SK-N-SH (cell line): Measurements from ENCODE around the gene EPB41L1. TPM values are rescaled to one million over a fixed set of nuclear protein-coding genes. Genes with fewer than 3 reads are reported as not detected.

ENCODE experiments used
- CTCF ChIA-PET: fragments of 300-600, 350-600 bp; formaldehyde crosslinking; extraction: SDS; loops from one replicate; lab custom pipeline; 2021; lab: Yijun Ruan, JAX
- POLR2A ChIA-PET: fragments of 350-600 bp; sonication (Branson Sonifier 250); formaldehyde crosslinking; extraction: SDS; loops from one replicate; lab custom pipeline; 2020; ENCODE audit warnings: antibody characterized with exemption, inconsistent platforms; lab: Yijun Ruan, JAX
- DNase-seq: peaks from one replicate; pipeline ENCODE4 v3.0.0; 2012
- H2AFZ ChIP-seq: fragments of 200-600 bp; sonication (generic); 2 replicates; pipeline ENCODE4 v1.8.1; 2016; ENCODE audit warnings: antibody characterized with exemption, mild to moderate bottlenecking, low read depth
- H3F3A ChIP-seq: fragments of 200-600 bp; sonication (generic); replicated peaks from 2 replicates; pipeline ENCODE3; 2016; ENCODE audit warnings: antibody characterized with exemption, mild to moderate bottlenecking; ENCODE audit not compliant: insufficient read depth
- H3K27ac ChIP-seq, 2 experiments: fragments of 200-500 bp in 1 of 2; fragments of 200-600 bp in 1 of 2; sonication (Bioruptor generic) in 1 of 2; sonication (generic), shearing (Covaris generic) in 1 of 2; 2 replicates each; pipeline versions ENCODE4 v1.5.1 to v1.6.1; 2014 to 2016; ENCODE audit warnings: low read depth in 2 of 2, inconsistent platforms in 1 of 2, low read length in 1 of 2, mild to moderate bottlenecking in 1 of 2, mixed read lengths in 1 of 2
- H3K27me3 ChIP-seq: fragments of 200-600 bp; sonication (generic), shearing (Covaris generic); 2 replicates; pipeline ENCODE4 v1.6.1; 2016; ENCODE audit warnings: mixed run types; ENCODE audit not compliant: insufficient read depth
- H3K36me3 ChIP-seq, 2 experiments: fragments of 200-500 bp in 1 of 2; fragments of 200-600 bp in 1 of 2; sonication (Bioruptor generic) in 1 of 2; sonication (generic) in 1 of 2; replicated peaks in 1 of 2; 2 replicates each; pipeline versions ENCODE3 to v1.5.1; 2014 to 2016; ENCODE audit warnings: low read length in 1 of 2, mild to moderate bottlenecking in 1 of 2; ENCODE audit not compliant: insufficient read depth in 2 of 2, control insufficient read depth in 1 of 2
- H3K4me1 ChIP-seq, 2 experiments: fragments of 200-500 bp in 1 of 2; fragments of 200-600 bp in 1 of 2; sonication (Bioruptor generic) in 1 of 2; sonication (generic), shearing (Covaris generic) in 1 of 2; 2 replicates each; pipeline versions ENCODE4 v1.5.1 to v1.6.1; 2014 to 2016; ENCODE audit warnings: low read depth in 1 of 2, low read length in 1 of 2, mixed run types in 1 of 2; ENCODE audit not compliant: insufficient read depth in 2 of 2, control insufficient read depth in 1 of 2
- H3K4me2 ChIP-seq: fragments of 200-600 bp; sonication (generic), shearing (Covaris generic); 2 replicates; pipeline ENCODE4 v1.6.1; 2017; ENCODE audit warnings: mixed run types
- H3K4me3 ChIP-seq, 2 experiments: fragments of 200-500 bp in 1 of 2; fragments of 200-600 bp in 1 of 2; sonication (Bioruptor generic) in 1 of 2; sonication (generic), shearing (Covaris generic) in 1 of 2; 2 replicates each; pipeline versions ENCODE4 v1.5.1 to v1.8.1; 2014 to 2016; ENCODE audit warnings: low read depth in 2 of 2, inconsistent platforms in 1 of 2, low read length in 1 of 2, mild to moderate bottlenecking in 1 of 2, mixed read lengths in 1 of 2, moderate library complexity in 1 of 2
- H3K79me2 ChIP-seq: fragments of 200-600 bp; sonication (generic); 2 replicates; pipeline ENCODE4 v1.8.1; 2017; ENCODE audit warnings: mild to moderate bottlenecking; ENCODE audit not compliant: insufficient read depth
- H3K9ac ChIP-seq: fragments of 200-600 bp; sonication (generic); 2 replicates; pipeline ENCODE4 v1.6.1; 2017; ENCODE audit warnings: mixed run types
- H3K9me2 ChIP-seq: fragments of 200-600 bp; sonication (generic); 2 replicates; pipeline ENCODE4 v1.6.1; 2017; ENCODE audit warnings: mixed run types
- H3K9me3 ChIP-seq: fragments of 200-600 bp; sonication (generic); 2 replicates; pipeline ENCODE4 v1.6.1; 2017; ENCODE audit warnings: mixed run types, mild to moderate bottlenecking, moderate library complexity
- H4K20me1 ChIP-seq: fragments of 200-600 bp; sonication (generic); 2 replicates; pipeline ENCODE4 v1.6.1; 2017; ENCODE audit warnings: mild to moderate bottlenecking, mixed run types; ENCODE audit not compliant: insufficient read depth
- FOSL2 ChIP-seq: IDR thresholded peaks from 2 replicates; pipeline ENCODE4 v1.4.0; 2012; ENCODE audit warnings: low read depth, mild to moderate bottlenecking, moderate library complexity, borderline replicate concordance
- FOXM1 ChIP-seq: IDR thresholded peaks from 2 replicates; pipeline ENCODE4 v1.4.0; 2012; ENCODE audit warnings: low read depth, mild to moderate bottlenecking
- GATA2 ChIP-seq: sonication (generic); formaldehyde crosslinking; IDR thresholded peaks from 2 replicates; pipeline ENCODE4 v1.5.0; 2020; ENCODE audit warnings: mild to moderate bottlenecking, missing genetic modification reagents
- IRF3 ChIP-seq: fragments of 150-350 bp; IDR thresholded peaks from 2 replicates; pipeline ENCODE4 v1.6.1; 2016; ENCODE audit warnings: mild to moderate bottlenecking, low read depth, low read length
- JUND ChIP-seq: IDR thresholded peaks from 2 replicates; pipeline ENCODE4 v1.4.0; 2012
- MAX ChIP-seq: IDR thresholded peaks from 2 replicates; pipeline ENCODE4 v1.4.0; 2012; ENCODE audit warnings: low read depth
- MXI1 ChIP-seq: IDR thresholded peaks from 2 replicates; pipeline ENCODE4 v1.6.1; 2012; ENCODE audit warnings: mild to moderate bottlenecking, low read depth, low read length, improper control_type of control experiment
- NFIC ChIP-seq: IDR thresholded peaks from 2 replicates; pipeline ENCODE4 v1.4.0; 2012; ENCODE audit warnings: borderline replicate concordance
- NRF1 ChIP-seq: IDR thresholded peaks from 2 replicates; pipeline ENCODE4 v1.6.1; 2012; ENCODE audit warnings: low read depth, mild to moderate bottlenecking, low read length
- PBX3 ChIP-seq: IDR thresholded peaks from 2 replicates; pipeline ENCODE4; 2012
- RXRA ChIP-seq: IDR thresholded peaks from 2 replicates; pipeline ENCODE4 v1.4.0; 2012; ENCODE audit warnings: low read depth, mild to moderate bottlenecking, borderline replicate concordance
- SIN3A ChIP-seq: IDR thresholded peaks from 2 replicates; pipeline ENCODE4 v1.6.1; 2012; ENCODE audit warnings: low read depth, mild to moderate bottlenecking, low read length, moderate library complexity, borderline replicate concordance
- TAF1 ChIP-seq: IDR thresholded peaks from 2 replicates; pipeline ENCODE4 v1.6.1; 2012; ENCODE audit warnings: low read depth, mild to moderate bottlenecking, low read length, moderate library complexity, borderline replicate concordance
- TCF12 ChIP-seq: IDR thresholded peaks from 2 replicates; pipeline ENCODE4 v1.4.0; 2012
- TEAD4 ChIP-seq: IDR thresholded peaks from 2 replicates; pipeline ENCODE4 v1.4.0; 2012; ENCODE audit warnings: mild to moderate bottlenecking, borderline replicate concordance; ENCODE audit not compliant: insufficient read depth
- ZBTB33 ChIP-seq: IDR thresholded peaks from 2 replicates; pipeline ENCODE4 v1.4.0; 2012; ENCODE audit warnings: low read depth, borderline replicate concordance
- WGBS: methylation state at CpG from one replicate; pipeline ENCODE4 v1.1.6; 2017; ENCODE audit warnings: low lambda C conversion rate; 5-methylcytosine and 5-hydroxymethylcytosine counted together
- polyA plus RNA-seq, 3 experiments: library from polyadenylated mRNA; depleted of rRNA; stranded (reverse); fragments of >200 nt; gene quantifications; 2 replicates each; pipeline ENCODE4 v1.2.3, GENCODE V29; 2012

The EPB41L1 gene
- polyA plus RNA-seq, 1 of the 3 experiments (the other 2 are of a cell fraction): 26.1 TPM

- TF ChIP-seq RXRA (no peak), TCF12 (no peak), FOXM1 (no peak), FOSL2 (no peak), MXI1 (no peak)
These were observed 98.0 kb downstream of the EPB41L1 start (continued) for GRCh38 chr20:36252511-36252910.

GRCh38 chr20:36253036-36253435 lies 98.5 kb downstream of the EPB41L1 start:
- 97% methylated on average over 8 of the region's 9 CpGs for WGBS
- H3K9me3 ChIP-seq: no peaks in the 10 kb centered on the region

GRCh38 chr20:36254076-36254475 lies 99.5 kb downstream of the EPB41L1 start:
- DNase-seq: no peak
- Histone ChIP-seq H2AFZ (no peak overlapping the region), H3K4me3 (no peak overlapping the region), H3F3A (no peaks in the 10 kb centered on the region), H3K4me2 (no peak overlapping the region), H3K4me1 (no peaks in the 10 kb centered on the region), H3K9me2 (no peaks in the 10 kb centered on the region), H3K9ac (no peak overlapping the region), H3K9me3 (no peaks in the 10 kb centered on the region), H3K27me3 (no peaks in the 10 kb centered on the region), H3K27ac (no peak overlapping the region), H3K79me2 (peaks cover 18% of the 10 kb centered on the region), H3K36me3 (peaks cover 17 to 55% of the 10 kb centered on the region in 2 experiments), H4K20me1 (no peaks in the 10 kb centered on the region; the same call in 1 of the 2 replicates)
- TF ChIP-seq NRF1 (no peak), PBX3 (no peak), ZBTB33 (no peak), TAF1 (no peak), MAX (no peak), GATA2 (CRISPR knock-in tag) (no peak), IRF3 (no peak), SIN3A (no peak), JUND (no peak), NFIC (no peak), TEAD4 (no peak)
- POLR2A ChIA-PET: no interaction called here
- CTCF ChIA-PET: no interaction called here
- 61% methylated on average over 2 of the region's 2 CpGs for WGBS

More at GRCh38 chr20:36253036-36253435, 98.5 kb downstream of the EPB41L1 start:
- DNase-seq: no peak
- H3F3A ChIP-seq: no peaks in the 10 kb centered on the region
- no peak overlapping the region for H3K27ac ChIP-seq
- no peaks in the 10 kb centered on the region for H3K27me3 ChIP-seq
- H3K79me2 ChIP-seq: peaks cover 18% of the 10 kb centered on the region
- ChIA-PET POLR2A (no interaction called here), CTCF (no interaction called here)
- TF ChIP-seq TAF1: no peak
- TF ChIP-seq PBX3: no peak
- H3K4me2 ChIP-seq: no peak overlapping the region
- H3K9me2 ChIP-seq: no peaks in the 10 kb centered on the region
- H3K4me1 ChIP-seq: no peaks in the 10 kb centered on the region
- no peak overlapping the region for H3K9ac ChIP-seq
- peaks cover 23 to 63% of the 10 kb centered on the region in 2 experiments for H3K36me3 ChIP-seq
- H2AFZ ChIP-seq: no peak overlapping the region
- no peaks in the 10 kb centered on the region; the same call in 1 of the 2 replicates for H4K20me1 ChIP-seq
- H3K4me3 ChIP-seq: no peak overlapping the region
